ENCODE results near the gene ADGRV1.
A peak's percentile ranks its signal among the peaks of the same experiment; 100 is the strongest.

The ADGRV1 gene

DNA sequence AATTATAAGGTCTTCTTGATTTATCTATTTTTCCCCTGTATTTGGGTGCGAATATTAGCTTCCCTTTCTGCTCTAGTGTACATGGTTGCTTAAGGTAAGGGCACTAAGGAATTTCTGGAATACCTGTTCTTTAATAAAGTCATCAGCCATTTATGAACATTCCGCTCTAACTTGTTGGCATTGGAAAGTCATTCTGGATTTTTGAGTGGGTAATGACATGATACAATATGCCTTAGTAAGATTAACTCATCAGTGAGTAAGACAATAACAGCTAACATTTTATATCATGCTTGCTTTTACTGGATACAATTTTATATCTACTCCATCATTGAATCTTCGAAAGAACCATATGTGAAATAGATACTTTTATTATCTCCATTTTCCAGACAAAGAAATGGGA lies 628.4 kb downstream of the ADGRV1 start:
- TF ChIP-seq, protein P1, sequence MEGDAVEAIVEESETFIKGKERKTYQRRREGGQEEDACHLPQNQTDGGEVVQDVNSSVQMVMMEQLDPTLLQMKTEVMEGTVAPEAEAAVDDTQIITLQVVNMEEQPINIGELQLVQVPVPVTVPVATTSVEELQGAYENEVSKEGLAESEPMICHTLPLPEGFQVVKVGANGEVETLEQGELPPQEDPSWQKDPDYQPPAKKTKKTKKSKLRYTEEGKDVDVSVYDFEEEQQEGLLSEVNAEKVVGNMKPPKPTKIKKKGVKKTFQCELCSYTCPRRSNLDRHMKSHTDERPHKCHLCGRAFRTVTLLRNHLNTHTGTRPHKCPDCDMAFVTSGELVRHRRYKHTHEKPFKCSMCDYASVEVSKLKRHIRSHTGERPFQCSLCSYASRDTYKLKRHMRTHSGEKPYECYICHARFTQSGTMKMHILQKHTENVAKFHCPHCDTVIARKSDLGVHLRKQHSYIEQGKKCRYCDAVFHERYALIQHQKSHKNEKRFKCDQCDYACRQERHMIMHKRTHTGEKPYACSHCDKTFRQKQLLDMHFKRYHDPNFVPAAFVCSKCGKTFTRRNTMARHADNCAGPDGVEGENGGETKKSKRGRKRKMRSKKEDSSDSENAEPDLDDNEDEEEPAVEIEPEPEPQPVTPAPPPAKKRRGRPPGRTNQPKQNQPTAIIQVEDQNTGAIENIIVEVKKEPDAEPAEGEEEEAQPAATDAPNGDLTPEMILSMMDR (IDR thresholded peaks at IDR 0.05; ENCODE audit: low read length, missing control alignments) = no peak
- no peak for DNase-seq (ENCODE audit: low read depth)
- no peak overlapping the region for H3K4me3 ChIP-seq (replicated peaks; ENCODE audit: low read depth, low read length)

DNA sequence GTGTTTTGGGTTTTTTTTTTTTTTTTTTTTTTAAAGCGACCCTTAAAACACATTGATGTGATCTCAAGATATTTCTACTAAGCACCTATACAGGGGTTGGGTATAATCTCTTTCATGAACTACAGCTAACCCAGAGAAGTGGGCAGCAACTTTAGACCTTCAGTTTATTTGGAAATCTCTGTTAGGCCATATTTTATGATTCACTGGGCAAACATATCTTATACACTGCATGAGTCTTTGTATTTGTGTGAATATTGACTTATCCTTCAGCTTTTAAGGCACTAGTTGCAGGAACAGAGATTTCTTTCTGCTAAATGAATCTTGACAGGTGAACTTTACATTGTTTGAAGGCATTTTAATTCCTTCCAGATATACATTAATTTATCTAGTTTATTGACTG lies 630.2 kb downstream of the ADGRV1 start:
- no peak for DNase-seq (ENCODE audit: low read depth)
- H3K4me3 ChIP-seq (replicated peaks; ENCODE audit: low read depth, low read length) = no peak overlapping the region
- TF ChIP-seq, protein P1 (IDR thresholded peaks at IDR 0.05; ENCODE audit: low read length, missing control alignments) = no peak

DNA sequence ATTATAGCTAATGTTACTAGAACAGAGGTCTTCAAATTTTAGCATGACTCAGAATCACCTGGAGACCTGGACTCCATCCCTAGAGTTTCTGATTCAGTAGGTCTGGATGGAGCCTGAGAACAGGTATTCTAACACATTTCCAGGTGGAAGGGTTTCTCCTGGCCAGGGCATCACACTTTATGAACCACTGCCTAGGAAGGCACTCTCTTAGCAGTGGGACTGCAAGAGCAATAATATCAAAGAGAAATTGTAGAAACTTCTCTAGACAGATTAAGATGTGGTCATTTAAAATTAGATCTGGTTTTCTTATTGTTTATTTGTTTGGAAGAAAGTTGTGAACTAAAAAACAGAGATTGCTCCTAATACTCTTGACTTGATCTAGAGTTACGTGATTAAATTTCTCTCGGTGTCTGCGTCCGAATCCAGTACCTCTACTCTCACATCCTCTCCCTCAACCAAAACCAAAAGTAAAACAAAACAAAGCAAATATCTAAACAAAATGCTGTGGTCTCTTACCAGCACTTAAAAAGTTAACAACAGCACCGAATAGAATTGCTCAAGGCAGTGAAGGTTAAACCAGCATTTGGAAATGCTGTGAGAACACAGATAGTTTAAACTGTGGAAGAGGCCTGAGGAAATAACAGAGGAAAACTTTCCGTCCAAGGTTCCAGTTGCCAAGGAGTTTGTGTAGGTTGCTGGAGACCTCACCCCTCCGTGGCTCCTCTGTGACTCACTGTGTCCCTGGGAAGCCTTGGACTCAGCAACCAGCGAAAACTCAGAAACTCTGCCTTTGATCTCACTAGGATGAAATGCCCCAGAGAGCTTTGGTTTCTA lies 631.1 kb downstream of the ADGRV1 start:
- TF ChIP-seq, protein P1 (IDR thresholded peaks at IDR 0.05; ENCODE audit: low read length, missing control alignments) = no peak
- peak; percentile 94 for DNase-seq (ENCODE audit: low read depth)
- H3K4me3 ChIP-seq (replicated peaks; ENCODE audit: low read depth, low read length) = no peak overlapping the region

DNA sequence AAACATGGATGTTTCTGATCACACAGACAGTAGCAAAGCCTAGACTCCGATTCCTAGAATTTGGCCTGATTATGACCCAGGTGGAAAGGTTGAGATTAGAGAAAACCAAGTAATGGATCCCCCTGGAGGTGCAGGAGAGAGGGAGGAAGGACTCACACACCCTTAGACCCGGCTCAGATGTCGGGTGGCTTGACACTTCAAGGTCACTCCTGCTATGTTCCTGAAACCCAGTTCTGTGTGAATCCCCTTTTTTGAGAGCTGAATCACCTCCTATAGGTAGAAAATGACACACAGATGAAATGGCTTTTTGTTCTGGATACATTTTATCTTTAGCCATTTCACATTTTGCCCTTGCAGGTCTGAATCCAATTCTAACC lies 631.7 kb downstream of the ADGRV1 start:
- DNase-seq (ENCODE audit: low read depth) = no peak
- TF ChIP-seq, protein P1 (IDR thresholded peaks at IDR 0.05; ENCODE audit: low read length, missing control alignments) = peak; percentile 2
- H3K4me3 ChIP-seq (replicated peaks; ENCODE audit: low read depth, low read length) = no peak overlapping the region

DNA sequence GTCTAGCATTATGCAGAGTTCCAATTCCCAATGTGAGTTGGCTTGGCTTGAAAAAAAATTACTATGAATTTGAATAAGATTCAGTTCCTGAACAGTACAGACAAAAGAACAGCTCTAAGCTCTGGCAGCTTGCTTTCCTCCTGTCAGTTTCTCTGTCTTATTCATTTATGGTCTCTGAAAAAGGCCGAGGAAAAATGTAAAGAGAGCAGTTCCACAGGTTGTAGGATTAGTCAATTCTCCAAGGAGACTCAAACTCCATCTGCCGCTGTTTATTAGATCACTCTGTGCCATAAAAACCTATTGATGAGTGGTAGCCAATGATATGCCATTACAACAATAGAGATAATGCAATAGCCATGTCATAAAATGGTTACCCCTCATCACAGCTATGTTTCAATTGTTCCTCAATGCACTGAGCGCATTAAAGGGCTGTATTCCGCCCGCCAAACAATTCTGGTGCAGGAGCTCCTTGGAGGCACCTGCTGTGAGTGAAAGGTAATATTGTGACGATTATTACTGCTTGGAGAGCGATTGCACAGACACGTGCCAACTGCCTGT lies 636.3 kb downstream of the ADGRV1 start:
- TF ChIP-seq, protein P1 (IDR thresholded peaks at IDR 0.05; ENCODE audit: low read length, missing control alignments) = no peak

DNA sequence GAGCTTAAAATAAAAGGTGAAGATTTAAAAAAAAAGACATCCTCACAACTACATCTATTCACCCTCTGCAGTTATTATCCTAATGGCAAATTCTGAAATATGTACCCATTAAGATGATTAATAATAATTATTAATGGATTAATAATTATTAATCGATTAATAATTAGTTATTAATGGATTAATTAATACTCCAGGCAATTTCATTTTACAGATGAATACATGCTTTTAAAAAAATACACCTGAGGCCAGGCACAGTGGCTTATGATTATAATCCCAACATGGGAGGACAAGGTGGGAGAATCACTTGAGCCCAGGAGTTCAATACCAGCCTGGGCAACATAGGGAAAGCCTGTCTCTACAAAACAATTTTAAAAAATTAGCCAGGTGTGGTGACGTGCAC lies 642.1 kb downstream of the ADGRV1 start:
- no peak for DNase-seq (ENCODE audit: low read depth)
- TF ChIP-seq, protein P1 (IDR thresholded peaks at IDR 0.05; ENCODE audit: low read length, missing control alignments) = no peak

More for the DNA sequence above, 636.3 kb downstream of the ADGRV1 start:
- DNase-seq (ENCODE audit: low read depth) = no peak
- no peak overlapping the region for H3K4me3 ChIP-seq (replicated peaks; ENCODE audit: low read depth, low read length)

More for the DNA sequence above, 642.1 kb downstream of the ADGRV1 start:
- H3K4me3 ChIP-seq (replicated peaks; ENCODE audit: low read depth, low read length) = no peak overlapping the region

Data from fibroblast of pulmonary artery (primary cell).